Measurements from ENCODE around the gene BSG.
"Not testable (repeated sequence)": the region's sequence is repeated elsewhere in the genome, so short reads cannot be mapped to it uniquely, and the experiment has no call there.

Gene BSG

DNA sequence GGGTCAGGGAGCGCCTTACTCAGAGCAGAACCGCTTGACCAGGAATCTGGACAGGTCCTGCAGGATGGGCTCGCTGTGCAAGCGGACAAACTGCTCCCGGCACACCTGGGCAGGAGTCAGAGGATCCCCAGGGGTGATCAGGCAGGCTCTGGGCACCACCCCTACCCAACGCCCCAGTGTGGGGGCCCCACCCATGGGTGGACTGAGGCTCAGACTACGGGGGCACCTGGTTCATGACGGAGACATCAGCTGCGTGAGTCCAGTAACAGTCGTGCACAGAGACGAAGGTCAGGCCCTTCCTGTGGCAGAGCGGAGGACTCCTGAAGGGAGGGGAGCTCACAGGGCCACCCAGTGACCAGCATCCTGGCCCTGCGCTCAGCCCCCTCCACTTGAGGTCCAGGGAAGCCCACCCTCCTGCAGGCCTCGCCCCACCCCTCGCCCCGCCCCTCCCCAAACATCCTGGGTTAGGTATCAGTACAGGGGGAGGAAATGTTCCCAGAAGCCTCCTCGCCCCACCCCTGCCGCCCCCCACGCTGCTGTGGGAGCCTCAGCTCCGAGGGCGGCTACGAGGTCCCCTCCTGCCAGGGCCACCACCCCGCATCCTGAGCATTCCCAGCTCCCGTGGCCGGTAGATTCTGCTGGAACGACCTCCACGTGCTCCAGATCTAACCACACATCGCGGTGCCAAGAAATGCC is 45.3 kb downstream of the BSG start:
- DNase-seq (ENCODE audit: low read depth in 2 of 3, low spot score in 1 of 3): no peak

DNA sequence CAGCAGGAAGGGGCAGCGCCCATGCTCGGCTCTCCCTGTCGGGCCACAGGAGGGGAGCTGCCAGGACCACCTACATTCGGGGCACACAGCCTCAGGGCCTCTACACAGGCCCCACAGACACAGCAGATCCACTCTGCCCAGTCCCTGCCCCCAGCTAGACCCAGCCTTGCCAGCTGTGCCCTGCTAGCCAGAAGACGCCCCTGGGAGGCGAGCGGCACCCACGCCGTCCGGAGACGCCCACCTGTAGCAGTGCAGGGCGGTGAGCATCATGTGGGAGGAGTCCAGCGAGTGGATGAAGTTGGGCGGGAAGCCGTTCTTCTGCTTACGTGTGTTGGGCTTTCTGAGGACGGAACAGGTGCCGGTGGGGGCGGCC is 45.8 kb downstream of the BSG start:
- no peak for DNase-seq (ENCODE audit: low read depth in 2 of 3, low spot score in 1 of 3)

DNA sequence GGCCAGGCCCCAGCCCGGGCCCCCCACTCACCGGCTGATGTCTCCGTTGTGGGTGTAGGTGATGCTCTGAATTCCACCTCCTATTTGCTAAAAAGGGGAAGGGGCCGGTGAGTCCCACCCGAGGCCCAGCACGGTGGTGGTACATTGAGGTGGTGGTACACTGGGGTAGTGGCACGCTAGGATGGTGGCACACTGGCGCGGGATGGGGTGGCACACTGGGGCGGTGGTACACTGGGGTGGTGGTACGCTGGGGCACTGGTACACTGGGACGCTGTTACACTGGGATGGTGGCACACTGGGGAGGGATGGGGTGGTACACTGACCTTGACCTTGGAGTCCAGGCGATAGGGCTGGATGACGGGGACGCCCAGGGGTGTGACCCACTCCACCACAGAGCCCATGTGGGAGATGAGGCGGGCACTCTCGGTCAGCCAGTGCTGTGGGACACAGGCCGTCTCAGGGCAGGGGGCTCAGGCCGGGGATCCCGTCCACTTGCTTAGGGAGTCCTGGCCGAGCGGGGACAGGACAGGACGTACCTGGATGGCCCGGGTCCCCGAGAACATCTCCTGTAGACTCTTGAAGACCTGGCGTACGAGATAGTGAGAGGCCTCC is 46.4 kb downstream of the BSG start:
- no peak for DNase-seq (ENCODE audit: low read depth in 2 of 3, low spot score in 1 of 3)

DNA sequence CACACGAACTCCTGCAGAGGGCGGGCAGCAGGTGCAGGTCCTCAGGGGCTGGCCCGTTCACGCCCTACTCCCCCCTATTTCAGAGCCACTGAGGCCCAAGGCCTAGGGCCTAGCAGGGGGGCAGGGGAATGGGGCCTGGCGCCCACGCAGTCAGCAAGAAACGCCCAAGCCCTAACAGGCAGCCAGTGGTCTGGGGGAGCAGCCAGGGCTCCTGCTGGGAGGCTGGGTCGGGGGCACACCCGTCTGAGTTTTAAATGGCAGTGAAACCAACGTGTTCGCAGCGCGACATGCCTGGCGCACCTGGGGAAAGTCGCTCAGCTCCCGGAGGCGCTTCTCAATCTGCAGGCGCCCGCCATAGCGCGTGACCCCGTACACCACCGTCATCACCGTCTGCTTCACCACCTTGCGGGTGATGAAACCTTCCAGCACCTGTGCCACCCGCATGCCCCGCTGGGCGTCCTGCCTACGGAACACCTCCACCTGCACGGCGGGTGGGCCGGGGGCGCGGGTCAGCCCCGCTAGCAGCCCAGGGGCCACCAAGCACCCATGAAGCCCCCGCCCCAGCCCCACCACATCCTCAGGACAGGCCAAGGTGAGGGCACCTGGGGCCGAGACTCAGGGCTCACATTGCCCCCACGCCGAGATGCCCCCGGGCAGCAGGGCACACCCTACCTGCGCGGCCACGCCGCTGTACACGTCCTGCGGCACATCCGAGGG is 47.0 kb downstream of the BSG start:
- DNase-seq (ENCODE audit: low read depth in 2 of 3, low spot score in 1 of 3): no peak

DNA sequence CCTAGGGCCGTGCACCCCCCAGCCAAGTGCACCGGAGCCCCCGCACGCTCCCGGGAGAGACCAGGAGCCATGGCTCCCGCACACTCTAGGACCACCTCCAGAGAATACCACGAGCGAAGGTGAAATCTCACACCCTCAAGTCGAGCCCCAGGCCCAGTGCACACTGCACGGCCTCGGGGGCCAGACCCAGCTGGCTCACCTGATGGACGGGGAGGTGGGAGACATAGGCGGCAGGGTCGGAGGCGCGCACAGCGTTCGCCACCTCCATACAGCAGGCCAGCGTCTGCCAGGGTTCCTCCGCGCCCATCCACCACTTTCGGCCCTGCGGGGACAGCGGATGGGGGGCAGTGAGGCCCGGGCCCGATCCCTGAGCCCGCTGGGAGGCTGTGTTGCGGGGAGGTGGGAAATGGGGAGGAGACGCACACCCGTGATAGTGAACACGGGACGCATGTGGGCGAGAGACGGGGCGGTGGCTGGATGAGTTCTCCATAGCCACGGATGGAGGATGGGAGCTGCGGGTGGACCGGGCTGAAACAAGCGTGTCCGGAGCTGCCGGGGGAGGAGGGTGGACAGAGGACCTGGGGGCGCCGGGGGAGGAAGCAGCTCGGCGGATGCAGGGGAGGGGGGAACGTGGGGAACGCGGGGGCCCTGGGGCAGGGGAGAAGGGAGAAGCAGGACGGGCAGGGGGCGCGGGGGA is 47.9 kb downstream of the BSG start:
- DNase-seq (ENCODE audit: low read depth in 2 of 3, low spot score in 1 of 3): no peak

DNA sequence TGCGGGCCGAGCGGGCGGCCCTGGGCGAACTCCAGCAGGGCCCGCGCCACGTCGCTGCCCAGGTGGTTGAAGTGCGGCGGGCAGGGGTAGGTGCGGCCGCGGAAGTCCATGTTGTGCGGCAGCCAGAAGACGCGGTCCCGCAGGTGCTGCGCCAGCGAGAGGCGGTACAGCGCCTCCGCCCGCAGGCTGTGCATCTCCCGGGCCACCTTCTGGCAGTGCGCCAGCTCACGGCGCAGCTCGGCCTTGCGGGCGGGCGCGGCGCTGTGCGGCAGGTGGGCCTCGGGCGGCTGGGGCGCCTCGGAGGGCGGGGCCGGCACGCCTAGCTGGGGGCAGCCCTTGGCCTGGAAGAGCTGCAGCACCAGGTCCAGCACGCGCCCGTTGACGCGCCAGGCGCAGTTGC is 48.8 kb downstream of the BSG start:
- not testable (repeated sequence) for DNase-seq (ENCODE audit: low read depth in 2 of 3, low spot score in 1 of 3)

DNA sequence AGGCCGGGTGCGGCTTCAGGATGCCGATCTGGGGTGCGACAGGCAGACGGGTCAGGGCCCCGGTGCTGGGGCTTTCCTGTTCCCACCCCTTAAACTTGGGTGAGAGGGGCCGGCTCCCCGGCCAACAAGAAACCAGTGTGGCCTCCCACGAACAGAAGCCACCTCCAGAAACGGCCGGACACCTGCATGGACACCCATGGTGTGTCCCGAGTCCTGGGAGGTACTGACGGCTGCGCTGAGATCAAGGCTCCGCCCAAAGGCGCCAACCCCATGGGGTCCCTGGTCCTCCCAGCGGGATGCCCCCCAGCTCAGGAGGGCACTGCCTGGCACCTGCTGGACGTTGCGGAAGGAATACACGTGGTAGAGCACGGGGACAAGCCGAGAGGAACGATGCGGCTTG is 49.4 kb downstream of the BSG start:
- DNase-seq (ENCODE audit: low read depth in 2 of 3, low spot score in 1 of 3): no peak

DNA sequence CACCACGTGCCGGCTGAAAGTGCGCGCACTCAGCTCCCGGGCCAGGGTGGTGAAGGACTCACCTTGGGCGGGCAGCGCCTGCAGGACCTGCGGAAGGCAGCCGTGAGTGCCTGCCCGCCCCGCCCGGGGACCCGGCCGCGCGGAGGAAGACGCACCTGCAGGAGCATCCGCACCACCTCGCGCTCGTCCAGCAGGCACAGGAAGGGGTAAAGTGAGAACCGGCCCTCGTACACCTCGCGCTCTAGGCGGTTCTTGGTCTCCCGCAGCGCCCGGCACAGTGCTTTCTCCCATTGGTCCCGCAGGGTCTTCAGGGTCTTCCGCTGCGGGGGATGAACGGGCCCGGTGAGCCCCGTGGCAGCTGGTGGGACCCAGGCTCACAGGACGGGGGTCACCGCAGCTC is 50.3 kb downstream of the BSG start:
- DNase-seq (ENCODE audit: low read depth in 2 of 3, low spot score in 1 of 3): no peak

DNA sequence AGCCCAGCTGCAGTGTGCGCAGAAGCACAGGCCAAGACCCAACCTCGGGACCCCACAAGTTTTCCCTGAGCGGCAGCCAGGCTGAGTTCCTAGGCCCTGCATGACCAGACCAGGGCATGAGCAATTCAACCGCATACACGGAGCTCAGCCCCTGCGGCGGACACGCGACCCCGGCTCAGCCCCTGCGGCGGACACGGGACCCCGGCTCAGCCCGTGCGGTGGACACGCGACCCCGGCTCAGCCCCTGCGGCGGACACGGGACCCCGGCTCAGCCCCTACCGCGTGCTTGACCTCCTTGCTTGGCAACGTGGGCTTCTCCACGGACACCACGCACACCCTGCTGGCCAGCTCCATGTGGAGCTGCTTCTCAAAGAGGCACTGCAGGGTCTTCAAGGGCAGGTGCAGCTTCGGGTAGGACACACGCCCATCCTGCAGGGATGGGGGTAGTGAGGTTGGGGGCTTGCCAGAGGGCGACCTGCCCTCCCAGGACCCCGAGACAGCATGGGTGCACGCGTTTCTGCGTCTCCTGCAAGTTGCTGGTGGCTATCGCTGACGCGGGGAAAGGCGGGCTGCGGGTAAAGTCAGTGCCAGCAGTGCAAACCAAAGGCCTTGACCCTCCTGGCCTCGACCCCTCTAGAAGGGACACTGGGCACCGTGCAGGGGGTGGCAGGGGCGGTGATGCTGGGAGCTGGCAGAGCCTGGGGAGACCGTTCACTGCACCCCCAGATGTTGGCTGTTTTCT is 51.0 kb downstream of the BSG start:
- DNase-seq (ENCODE audit: low read depth in 2 of 3, low spot score in 1 of 3): no peak

DNA sequence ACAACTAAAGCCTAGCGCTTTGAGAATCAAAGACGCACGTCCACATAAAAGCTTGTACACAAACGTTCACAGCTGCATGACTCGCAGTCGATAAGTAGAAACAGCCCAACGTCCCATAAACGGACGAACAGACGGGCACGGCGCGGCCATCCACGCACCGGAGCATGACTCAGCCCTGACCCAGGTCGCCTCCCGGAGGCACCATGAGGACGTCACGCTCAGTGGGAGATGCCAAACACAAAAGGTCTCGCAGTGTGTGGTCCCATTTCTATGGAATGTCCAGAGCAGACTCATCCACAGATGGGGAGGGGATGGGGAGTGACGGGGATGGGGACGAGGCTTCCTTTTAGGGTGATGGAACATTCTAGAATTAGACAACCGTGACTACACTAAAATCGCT is 51.6 kb downstream of the BSG start:
- no peak for DNase-seq (ENCODE audit: low read depth in 2 of 3, low spot score in 1 of 3)

DNA sequence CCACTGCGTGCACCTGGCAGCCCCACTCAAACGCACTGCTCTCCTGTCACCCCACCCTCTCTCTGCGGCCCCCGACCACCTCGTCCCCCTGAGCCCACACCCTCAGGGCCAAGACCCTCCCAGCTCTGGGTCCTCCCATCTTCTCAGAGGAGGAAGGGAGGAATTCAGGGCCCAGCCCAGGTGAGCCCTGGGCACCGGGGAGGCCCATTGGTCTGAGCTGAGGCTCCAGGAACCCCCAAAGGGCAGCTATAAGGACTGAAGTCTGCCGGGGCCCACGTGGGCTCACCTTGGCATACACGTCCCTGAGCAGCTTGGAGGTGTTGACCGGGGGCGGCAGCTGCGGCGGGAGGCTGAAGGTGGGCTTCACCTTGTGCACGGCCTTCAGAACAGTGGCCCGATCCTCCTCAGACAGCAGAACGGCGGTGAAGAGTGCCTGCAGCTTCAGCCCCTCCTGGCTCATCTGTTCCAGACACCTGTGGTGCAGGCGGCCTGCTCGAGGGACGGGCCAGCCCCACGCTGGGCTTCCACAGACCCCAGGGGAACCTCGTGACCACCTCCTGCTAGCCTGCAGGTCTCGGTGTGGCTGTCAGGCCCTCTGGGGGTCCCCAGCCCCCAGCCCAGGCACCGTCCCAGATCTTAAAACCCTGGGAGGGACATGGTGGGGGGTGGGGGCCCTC is 52.2 kb downstream of the BSG start:
- no peak for DNase-seq (ENCODE audit: low read depth in 2 of 3, low spot score in 1 of 3)

DNA sequence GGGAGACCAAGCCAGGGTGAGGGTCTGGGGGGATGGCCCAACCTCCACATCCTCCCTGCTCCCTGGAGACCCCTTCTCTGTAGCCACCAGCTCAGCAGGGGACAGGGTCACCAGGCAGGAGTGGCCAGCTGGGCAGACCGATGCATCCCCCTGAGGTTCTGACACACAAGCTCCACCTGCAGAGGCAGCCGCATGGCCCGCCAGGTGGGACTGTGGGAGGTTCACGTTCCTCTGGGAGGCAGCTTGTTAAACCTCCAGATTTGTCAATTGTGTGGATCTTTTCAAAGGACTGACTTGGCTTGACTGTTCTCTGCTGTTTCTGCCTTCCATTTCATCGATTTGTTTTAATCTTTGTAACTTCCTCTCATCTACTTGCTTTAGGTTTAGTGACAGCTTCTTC is 52.9 kb downstream of the BSG start:
- DNase-seq (ENCODE audit: low read depth in 2 of 3, low spot score in 1 of 3): no peak

DNA sequence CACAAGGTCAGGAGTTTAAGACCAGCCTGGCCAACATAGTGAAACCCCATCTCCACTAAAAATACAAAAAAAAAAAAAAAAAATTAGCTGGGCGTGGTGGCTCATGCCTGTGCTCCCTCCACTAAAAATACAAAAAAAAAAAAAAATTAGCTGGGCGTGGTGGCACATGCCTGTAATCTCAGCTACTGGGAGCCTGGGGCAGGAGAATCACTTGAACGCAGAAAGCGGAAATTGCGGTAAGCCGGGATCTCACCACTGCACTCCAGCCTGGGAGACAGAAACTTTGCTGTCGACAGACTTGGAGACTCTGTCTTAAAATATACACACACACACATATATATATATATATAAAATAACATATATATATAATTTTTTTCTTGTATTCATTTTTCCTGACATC is 54.2 kb downstream of the BSG start:
- DNase-seq (ENCODE audit: low read depth in 2 of 3, low spot score in 1 of 3): not testable (repeated sequence)

DNA sequence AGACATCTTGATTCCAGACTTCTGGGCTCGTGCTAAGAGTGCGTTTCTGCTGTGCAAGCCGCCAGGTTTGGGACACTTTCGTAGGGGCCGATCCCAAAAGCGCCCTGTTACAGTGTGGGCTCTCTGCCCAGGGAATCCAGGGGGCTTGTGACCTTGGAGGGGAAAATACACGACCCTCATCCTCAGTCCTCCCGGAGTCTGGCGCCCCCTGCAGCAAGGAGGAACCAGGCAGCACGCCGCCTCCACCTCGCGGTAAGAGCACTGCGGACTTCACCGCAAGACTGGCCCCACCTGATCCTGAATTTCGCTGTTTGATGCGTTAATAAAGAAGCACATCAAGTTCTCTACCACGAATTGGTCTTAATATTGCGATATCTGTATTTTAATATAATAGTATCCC is 55.8 kb downstream of the BSG start:
- no peak for DNase-seq (ENCODE audit: low read depth in 2 of 3, low spot score in 1 of 3)

DNA sequence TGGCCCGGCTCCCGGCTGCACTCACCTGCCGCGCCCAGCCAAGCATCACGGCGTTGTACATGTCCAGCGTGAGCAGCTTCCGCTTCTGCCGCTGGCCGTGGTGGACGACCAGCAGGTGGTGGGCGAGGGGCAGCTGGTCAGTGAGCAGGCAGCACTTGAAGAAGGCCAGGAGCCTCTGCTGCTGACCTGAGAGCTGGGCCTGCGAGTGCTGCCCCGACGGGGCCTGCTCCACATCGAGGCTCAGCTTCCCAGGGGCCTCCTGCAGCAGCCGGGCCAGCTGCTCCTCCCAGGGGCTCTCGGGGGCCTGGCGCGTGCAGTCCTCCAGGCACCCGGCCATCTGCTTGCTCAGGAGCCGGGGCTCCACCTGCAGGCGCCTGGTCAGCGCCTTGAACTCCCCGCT is 57.1 kb downstream of the BSG start:
- not testable (repeated sequence) for DNase-seq (ENCODE audit: low read depth in 2 of 3, low spot score in 1 of 3)

DNA sequence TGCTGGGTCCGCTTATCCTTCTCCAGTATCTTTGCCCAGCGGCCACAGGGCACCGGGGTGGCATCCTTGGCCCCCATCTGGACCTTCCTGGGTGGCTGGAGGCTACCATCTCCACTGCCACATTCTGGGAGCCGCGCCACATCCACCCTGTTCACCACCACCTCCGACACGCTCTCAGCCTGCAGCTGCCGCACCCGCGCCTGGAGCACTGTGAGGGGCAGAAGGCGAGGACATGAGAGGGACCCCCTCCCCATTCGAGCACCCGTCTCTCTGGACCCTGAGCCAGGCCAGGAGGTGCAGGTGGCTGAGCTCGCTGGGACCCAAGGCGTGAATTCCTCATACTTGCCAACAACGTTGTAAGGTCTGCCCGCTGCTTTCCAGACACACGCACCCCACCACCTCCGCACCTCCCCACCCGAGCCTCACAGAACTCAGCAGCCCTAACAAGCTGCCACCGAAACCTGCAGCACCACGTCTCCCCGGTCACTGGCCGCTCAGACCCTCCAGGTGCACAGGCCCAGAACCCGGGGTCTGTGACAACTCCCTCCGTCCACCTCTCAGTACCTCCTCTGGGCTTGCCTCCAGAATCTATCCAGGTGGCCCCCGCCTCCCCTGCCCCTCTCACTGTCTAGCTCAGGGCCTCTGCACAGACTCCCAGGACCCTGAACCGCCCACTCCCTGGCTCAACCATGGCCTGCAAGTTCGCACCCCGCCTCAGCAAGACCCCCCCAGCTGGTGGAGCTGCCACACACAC is 57.7 kb downstream of the BSG start:
- DNase-seq (ENCODE audit: low read depth in 2 of 3, low spot score in 1 of 3): no peak

DNA sequence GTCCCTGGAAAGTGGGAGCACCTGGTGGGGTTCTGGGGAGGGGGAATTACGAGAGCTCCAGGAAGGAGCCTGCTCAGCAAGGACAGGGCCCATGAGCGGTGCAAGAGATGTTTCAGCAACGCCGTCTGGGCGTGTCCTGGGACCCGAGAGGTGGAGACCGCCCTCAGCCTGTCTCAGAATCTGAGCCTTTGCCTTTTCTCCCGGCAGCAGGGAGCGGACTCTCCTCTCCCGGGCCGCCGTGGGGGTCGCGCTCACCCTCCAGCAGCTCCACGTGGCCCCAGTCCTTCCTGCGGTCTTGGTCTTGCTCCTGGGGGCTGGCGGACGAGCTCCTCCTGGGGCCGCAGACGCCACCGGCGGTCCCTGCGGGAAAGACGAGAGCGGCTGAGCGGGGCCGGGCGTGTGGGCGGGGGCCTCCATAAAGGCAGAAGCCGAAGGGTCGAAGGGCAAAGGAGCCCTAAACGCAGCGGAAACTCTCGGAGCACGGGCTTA is 60.2 kb downstream of the BSG start:
- peak; percentile 22 to 50 (median 44) for DNase-seq (ENCODE audit: low read depth in 2 of 3, low spot score in 1 of 3)

Data from stimulated activated CD4-positive, alpha-beta T cell treated with anti-CD3 and anti-CD28 coated beads, Interleukin-12 subunit alpha, Interleukin-12 subunit beta, amount 100 ng/mL, for 48 hours (primary cell).